Measurements from ENCODE around the gene WDR70. TPM values are rescaled to one million over a fixed set of nuclear protein-coding genes. Genes with fewer than 3 reads are reported as not detected.
"Not testable (repeated sequence)": the region's sequence is repeated elsewhere in the genome, so short reads cannot be mapped to it uniquely, and the experiment has no call there.

Gene WDR70
- total RNA-seq, 1 experiment from 2014 or later = 35.0 TPM

DNA sequence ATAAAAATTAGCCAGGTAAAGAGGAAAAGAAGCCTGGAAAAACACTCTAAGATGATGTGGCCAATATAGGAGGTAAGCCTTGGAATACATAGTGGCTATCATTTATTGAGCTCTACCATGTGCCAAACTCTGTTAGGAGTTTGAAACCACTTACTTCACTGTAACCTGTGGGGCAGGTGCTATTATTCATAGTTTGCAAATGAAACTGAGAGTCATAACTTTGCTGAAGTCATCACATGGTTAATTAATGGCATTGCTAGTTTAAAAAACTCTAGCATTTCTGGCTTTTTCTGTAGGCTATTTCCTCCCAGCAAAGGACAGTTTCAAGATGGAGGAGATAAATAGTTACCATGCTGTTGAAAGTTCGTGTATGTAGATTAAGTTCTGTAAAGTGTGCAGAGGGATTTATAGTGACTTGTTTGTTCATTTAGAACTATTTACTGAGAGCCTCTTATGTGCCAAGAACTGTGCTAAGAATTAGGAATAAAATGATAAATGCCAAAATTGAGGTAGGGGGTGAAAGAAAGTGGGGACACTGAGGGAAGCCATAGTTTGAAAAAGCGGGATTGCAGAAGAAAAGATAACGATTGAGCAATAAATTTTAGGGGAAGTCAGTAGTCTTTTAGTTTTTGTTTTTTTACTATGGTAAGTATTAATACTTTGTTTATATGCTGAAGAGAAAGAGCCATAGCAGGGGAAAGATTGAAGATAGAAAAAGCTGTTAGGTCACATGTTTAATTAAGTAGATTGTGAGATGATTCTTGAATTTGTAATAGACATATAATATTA, 57.2 kb downstream of the WDR70 start (continued):
- TF ChIP-seq, protein P1, sequence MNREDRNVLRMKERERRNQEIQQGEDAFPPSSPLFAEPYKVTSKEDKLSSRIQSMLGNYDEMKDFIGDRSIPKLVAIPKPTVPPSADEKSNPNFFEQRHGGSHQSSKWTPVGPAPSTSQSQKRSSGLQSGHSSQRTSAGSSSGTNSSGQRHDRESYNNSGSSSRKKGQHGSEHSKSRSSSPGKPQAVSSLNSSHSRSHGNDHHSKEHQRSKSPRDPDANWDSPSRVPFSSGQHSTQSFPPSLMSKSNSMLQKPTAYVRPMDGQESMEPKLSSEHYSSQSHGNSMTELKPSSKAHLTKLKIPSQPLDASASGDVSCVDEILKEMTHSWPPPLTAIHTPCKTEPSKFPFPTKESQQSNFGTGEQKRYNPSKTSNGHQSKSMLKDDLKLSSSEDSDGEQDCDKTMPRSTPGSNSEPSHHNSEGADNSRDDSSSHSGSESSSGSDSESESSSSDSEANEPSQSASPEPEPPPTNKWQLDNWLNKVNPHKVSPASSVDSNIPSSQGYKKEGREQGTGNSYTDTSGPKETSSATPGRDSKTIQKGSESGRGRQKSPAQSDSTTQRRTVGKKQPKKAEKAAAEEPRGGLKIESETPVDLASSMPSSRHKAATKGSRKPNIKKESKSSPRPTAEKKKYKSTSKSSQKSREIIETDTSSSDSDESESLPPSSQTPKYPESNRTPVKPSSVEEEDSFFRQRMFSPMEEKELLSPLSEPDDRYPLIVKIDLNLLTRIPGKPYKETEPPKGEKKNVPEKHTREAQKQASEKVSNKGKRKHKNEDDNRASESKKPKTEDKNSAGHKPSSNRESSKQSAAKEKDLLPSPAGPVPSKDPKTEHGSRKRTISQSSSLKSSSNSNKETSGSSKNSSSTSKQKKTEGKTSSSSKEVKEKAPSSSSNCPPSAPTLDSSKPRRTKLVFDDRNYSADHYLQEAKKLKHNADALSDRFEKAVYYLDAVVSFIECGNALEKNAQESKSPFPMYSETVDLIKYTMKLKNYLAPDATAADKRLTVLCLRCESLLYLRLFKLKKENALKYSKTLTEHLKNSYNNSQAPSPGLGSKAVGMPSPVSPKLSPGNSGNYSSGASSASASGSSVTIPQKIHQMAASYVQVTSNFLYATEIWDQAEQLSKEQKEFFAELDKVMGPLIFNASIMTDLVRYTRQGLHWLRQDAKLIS (CRISPR knock-in tag; IDR thresholded peaks at IDR 0.05; ENCODE audit: borderline replicate concordance) = no peak
- no peak for TF ChIP-seq SMAD3 (CRISPR knock-in tag; IDR thresholded peaks at IDR 0.05; ENCODE audit: borderline replicate concordance)
- TF ChIP-seq ZBTB21 (CRISPR knock-in tag; IDR thresholded peaks at IDR 0.05; ENCODE audit: borderline replicate concordance) = no peak

DNA sequence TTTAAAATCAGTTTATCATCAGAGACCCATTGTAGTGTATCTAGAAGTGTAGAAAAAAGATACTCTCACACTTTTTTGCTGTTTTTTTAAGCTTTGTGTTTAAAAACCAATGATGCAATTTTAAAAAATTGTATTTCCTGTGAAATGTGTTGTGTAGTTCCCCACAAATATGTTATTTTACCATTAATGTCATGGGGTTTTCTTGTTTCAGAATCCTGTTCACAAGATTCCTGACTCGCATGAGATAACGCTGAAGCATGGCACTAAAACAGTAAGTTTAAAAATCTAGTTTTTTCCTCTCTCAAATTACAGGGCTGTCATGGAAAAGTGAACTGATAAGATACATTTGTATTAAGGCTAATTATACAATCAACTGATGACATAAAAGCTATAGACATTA, 58.6 kb downstream of the WDR70 start:
- Mint-ChIP-seq H3K9me3 (no peaks in the 10 kb centered on the region), H3K36me3 (peaks cover 3% of the 10 kb centered on the region; the same call in 1 of the 2 replicates), H3K27ac (no peak overlapping the region), H3K4me1 (0 out of 2 replicates have a peak, but pooled peaks cover 5% of the 10 kb centered on the region), H3K4me3 (no peak overlapping the region), H3K27me3 (ENCODE audit: low read depth) (no peaks in the 10 kb centered on the region)
- no peak for ATAC-seq
- ChIA-PET POLR2A (no interaction called here), CTCF (no interaction called here)
- TF ChIP-seq TP53 (CRISPR knock-in tag; IDR thresholded peaks at IDR 0.05) (no peak), MXD4 (CRISPR knock-in tag; IDR thresholded peaks at IDR 0.05; ENCODE audit: borderline replicate concordance) (no peak), NFYB (CRISPR knock-in tag; conservative IDR thresholded peaks at IDR 0.05; ENCODE audit: low read depth) (no peak), ESRRA (CRISPR knock-in tag; IDR thresholded peaks at IDR 0.05; ENCODE audit: borderline replicate concordance) (no peak), JAZF1 (CRISPR knock-in tag; IDR thresholded peaks at IDR 0.05) (no peak), ATF1 (CRISPR knock-in tag; IDR thresholded peaks at IDR 0.05) (no peak), SMAD3 (CRISPR knock-in tag; IDR thresholded peaks at IDR 0.05; ENCODE audit: borderline replicate concordance) (no peak), CREB1 (CRISPR knock-in tag; IDR thresholded peaks at IDR 0.05) (no peak), MYBL2 (CRISPR knock-in tag; IDR thresholded peaks at IDR 0.05) (no peak), TEAD1 (CRISPR knock-in tag; IDR thresholded peaks at IDR 0.05) (no peak), PRRX2 (CRISPR knock-in tag; IDR thresholded peaks at IDR 0.05) (no peak), NFE2L1 (CRISPR knock-in tag; IDR thresholded peaks at IDR 0.05) (no peak), JUN (CRISPR knock-in tag; IDR thresholded peaks at IDR 0.05) (no peak), TCF7 (CRISPR knock-in tag; IDR thresholded peaks at IDR 0.05; ENCODE audit: low read depth) (no peak), TEAD4 (CRISPR knock-in tag; IDR thresholded peaks at IDR 0.05) (no peak)
- TF ChIP-seq, protein P2, sequence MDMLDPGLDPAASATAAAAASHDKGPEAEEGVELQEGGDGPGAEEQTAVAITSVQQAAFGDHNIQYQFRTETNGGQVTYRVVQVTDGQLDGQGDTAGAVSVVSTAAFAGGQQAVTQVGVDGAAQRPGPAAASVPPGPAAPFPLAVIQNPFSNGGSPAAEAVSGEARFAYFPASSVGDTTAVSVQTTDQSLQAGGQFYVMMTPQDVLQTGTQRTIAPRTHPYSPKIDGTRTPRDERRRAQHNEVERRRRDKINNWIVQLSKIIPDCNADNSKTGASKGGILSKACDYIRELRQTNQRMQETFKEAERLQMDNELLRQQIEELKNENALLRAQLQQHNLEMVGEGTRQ (CRISPR knock-in tag; IDR thresholded peaks at IDR 0.05) = no peak
- TF ChIP-seq, protein P3, sequence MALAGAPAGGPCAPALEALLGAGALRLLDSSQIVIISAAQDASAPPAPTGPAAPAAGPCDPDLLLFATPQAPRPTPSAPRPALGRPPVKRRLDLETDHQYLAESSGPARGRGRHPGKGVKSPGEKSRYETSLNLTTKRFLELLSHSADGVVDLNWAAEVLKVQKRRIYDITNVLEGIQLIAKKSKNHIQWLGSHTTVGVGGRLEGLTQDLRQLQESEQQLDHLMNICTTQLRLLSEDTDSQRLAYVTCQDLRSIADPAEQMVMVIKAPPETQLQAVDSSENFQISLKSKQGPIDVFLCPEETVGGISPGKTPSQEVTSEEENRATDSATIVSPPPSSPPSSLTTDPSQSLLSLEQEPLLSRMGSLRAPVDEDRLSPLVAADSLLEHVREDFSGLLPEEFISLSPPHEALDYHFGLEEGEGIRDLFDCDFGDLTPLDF (CRISPR knock-in tag; IDR thresholded peaks at IDR 0.05) = no peak
- no peak for DNase-seq (ENCODE audit: low spot score)

DNA sequence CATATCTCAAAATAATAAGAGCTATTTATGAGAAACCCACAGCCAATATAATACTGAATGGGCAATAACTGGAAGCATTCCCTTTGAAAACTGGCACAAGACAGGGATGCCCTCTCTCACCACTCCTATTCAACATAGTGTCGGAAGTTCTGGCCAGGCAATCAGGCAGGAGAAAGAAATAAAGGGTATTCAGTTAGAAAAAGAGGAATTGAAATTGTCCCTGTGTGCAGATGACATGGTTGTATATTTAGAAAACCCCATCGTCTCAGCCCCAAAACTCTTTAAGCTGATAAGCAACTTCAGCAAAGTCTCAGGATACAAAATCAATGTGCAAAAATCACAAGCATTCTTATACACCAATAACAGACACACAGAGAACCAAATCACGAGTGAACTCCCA, 66.7 kb downstream of the WDR70 start:
- H3K36me3 Mint-ChIP-seq = peaks cover 50% of the 10 kb centered on the region
- not testable (repeated sequence) for DNase-seq (ENCODE audit: low spot score)
- H3K9me3 Mint-ChIP-seq = peaks cover 29% of the 10 kb centered on the region

More for the DNA sequence above, 66.7 kb downstream of the WDR70 start:
- ATAC-seq; H3K27me3 Mint-ChIP-seq (ENCODE audit: low read depth); POLR2A ChIA-PET; H3K27ac Mint-ChIP-seq; CTCF ChIA-PET; H3K4me1 Mint-ChIP-seq; H3K4me3 Mint-ChIP-seq: not testable (repeated sequence)

All from WTC11 (cell line).